ENCODE data around the gene MAGI1.
"Not testable (repeated sequence)": the region's sequence is repeated elsewhere in the genome, so short reads cannot be mapped to it uniquely, and the experiment has no call there.

DNA sequence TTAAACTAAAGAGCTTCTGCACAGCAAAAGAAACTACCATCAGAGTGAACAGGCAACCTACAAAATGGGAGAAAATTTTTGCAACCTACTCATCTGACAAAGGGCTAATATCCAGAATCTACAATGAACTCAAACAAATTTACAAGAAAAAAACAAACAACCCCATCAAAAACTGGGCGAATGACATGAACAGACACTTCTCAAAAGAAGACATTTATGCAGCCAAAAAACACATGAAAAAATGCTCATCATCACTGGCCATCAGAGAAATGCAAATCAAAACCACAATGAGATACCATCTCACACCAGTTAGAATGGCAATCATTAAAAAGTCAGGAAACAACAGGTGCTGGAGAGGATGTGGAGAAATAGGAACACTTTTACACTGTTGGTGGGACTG, 524.4 kb downstream of the MAGI1 start:
- TF ChIP-seq, protein P1, sequence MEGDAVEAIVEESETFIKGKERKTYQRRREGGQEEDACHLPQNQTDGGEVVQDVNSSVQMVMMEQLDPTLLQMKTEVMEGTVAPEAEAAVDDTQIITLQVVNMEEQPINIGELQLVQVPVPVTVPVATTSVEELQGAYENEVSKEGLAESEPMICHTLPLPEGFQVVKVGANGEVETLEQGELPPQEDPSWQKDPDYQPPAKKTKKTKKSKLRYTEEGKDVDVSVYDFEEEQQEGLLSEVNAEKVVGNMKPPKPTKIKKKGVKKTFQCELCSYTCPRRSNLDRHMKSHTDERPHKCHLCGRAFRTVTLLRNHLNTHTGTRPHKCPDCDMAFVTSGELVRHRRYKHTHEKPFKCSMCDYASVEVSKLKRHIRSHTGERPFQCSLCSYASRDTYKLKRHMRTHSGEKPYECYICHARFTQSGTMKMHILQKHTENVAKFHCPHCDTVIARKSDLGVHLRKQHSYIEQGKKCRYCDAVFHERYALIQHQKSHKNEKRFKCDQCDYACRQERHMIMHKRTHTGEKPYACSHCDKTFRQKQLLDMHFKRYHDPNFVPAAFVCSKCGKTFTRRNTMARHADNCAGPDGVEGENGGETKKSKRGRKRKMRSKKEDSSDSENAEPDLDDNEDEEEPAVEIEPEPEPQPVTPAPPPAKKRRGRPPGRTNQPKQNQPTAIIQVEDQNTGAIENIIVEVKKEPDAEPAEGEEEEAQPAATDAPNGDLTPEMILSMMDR (IDR thresholded peaks at IDR 0.05) = not testable (repeated sequence)
- not testable (repeated sequence) for TF ChIP-seq POLR2A (IDR thresholded peaks at IDR 0.05)

All from lower leg skin (tissue), 3 donors.